ENCODE measurements around the gene TDO2. TPM values are rescaled to one million over a fixed set of nuclear protein-coding genes. Genes with fewer than 3 reads are reported as not detected.

TDO2 gene
- total and polyA plus RNA-seq, 2 donors (not counting 1 experiment from before 2014, with no cell fraction given) = 0.26 to 1.5 TPM

DNA sequence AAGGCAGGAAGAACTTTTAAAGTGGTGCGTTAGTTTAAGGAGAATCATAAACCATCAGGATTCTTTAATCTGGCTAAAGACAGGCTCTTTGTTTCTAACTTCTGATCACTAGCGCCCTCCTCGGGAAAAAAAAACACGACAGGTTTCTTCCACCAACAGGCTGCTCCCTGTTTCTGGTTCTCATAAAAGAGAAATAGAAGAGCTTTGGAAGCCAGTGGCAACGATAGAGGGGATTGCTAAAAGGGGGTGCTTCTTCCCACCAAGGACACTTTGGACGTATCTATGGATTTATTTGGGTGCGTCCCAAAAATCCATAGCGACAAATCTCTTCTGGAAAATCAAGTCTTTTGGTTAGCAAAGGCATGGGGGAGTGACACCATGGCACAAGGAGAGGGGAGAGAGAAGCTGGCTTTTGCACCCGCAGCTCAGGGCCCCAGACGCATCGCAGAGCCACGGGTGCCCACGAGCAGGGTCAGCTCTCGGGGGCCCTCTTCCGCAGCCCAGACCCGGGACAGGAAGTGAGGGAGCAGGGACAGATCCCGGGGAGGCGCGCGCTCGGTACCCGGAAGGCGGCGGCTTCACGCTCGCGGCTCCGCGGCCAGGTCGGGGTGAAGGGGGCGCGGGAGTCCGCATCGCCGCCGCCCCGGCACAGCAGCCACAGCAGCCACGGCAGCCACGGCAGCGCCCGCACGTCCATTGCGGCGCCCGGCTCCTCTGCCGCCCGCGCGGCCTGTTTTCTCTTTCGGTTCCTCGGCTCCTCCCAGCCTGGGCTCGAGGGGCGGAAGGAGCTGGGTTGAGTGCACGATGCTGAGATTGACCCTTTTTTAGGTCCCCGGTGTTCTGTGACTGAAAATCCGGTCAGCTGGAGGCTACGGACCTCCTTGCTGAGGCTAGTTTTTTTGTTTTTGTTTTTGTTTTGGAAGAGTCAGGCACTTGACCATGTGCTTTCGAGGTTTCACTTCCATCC lies 49.9 kb downstream of the TDO2 start, which contains the start of gene CTSO:
TSS of gene CTSO (minus strand) at position 716 of the 967 bp plus-strand sequence. CDS start at position 697, 19 bp downstream.
- H3K27ac ChIP-seq (ENCODE audit: insufficient read depth, low read length) = peak within 1 kb of the TSS; percentile 98
- H3K36me3 ChIP-seq (ENCODE audit: control insufficient read depth, insufficient read depth, low read length) = no peaks in the 10 kb centered on the region
- no peaks in the 10 kb centered on the region for H3K79me2 ChIP-seq (ENCODE audit: control insufficient read depth, insufficient read depth, low read length)
- H3K4me3 ChIP-seq (replicated peaks in 1 of 4; ENCODE audit: control extremely low read depth in 1 of 4, insufficient read depth in 1 of 4, low read depth in 3 of 4, low read length in 4 of 4) = peak within 1 kb of the TSS; percentile 64 to 88 (median 74)
- peaks cover 5% of the 10 kb centered on the region for H3K4me1 ChIP-seq (ENCODE audit: control insufficient read depth, extremely low read depth, insufficient read depth, low read length)
- H3K4me2 ChIP-seq (ENCODE audit: extremely low read depth, insufficient read depth, low read length) = peak within 1 kb of the TSS; percentile 95
- TF ChIP-seq CTCF (conservative IDR thresholded peaks at IDR 0.05 in 1 of 2, IDR thresholded peaks at IDR 0.05 in 1 of 2; ENCODE audit: low read depth in 1 of 2, low read length in 2 of 2) (peak; percentile 53 to 65), EZH2 (IDR thresholded peaks at IDR 0.05; ENCODE audit: low read length, missing control alignments) (no peak)
- peak; percentile 73 to 92 for DNase-seq (ENCODE audit: low read depth in 2 of 2)
- H3K27me3 ChIP-seq (ENCODE audit: control insufficient read depth, insufficient read depth, low read length) = no peaks in the 10 kb centered on the region
- H3K9me3 ChIP-seq (ENCODE audit: control insufficient read depth, insufficient read depth, low read depth, low read length) = no peaks in the 10 kb centered on the region
- peak within 1 kb of the TSS; percentile 96 for H3K9ac ChIP-seq (ENCODE audit: insufficient read depth, low read length)
- no peaks in the 10 kb centered on the region for H4K20me1 ChIP-seq (ENCODE audit: control insufficient read depth, extremely low read depth, insufficient read depth, low read length)
- H2AFZ ChIP-seq (ENCODE audit: low read length) = peak within 1 kb of the TSS; percentile 95

- Histone ChIP-seq H3K4me3 (replicated peaks in 1 of 4; ENCODE audit: control extremely low read depth in 1 of 4, insufficient read depth in 1 of 4, low read depth in 3 of 4, low read length in 4 of 4) (peak overlapping the region; percentile 62 to 78 (median 66)), H4K20me1 (ENCODE audit: control insufficient read depth, extremely low read depth, insufficient read depth, low read length) (no peaks in the 10 kb centered on the region), H3K36me3 (ENCODE audit: control insufficient read depth, insufficient read depth, low read length) (no peaks in the 10 kb centered on the region), H3K27me3 (ENCODE audit: control insufficient read depth, insufficient read depth, low read length) (no peaks in the 10 kb centered on the region), H3K4me2 (ENCODE audit: extremely low read depth, insufficient read depth, low read length) (peak overlapping the region; percentile 21), H3K9me3 (ENCODE audit: control insufficient read depth, insufficient read depth, low read depth, low read length) (no peaks in the 10 kb centered on the region), H3K79me2 (ENCODE audit: control insufficient read depth, insufficient read depth, low read length) (no peaks in the 10 kb centered on the region), H2AFZ (ENCODE audit: low read length) (peak overlapping the region; percentile 95), H3K4me1 (ENCODE audit: control insufficient read depth, extremely low read depth, insufficient read depth, low read length) (peaks cover 5% of the 10 kb centered on the region), H3K27ac (ENCODE audit: insufficient read depth, low read length) (peak overlapping the region; percentile 98), H3K9ac (ENCODE audit: insufficient read depth, low read length) (peak overlapping the region; percentile 96)
- no peak for TF ChIP-seq CTCF (conservative IDR thresholded peaks at IDR 0.05 in 1 of 2, IDR thresholded peaks at IDR 0.05 in 1 of 2; ENCODE audit: low read depth in 1 of 2, low read length in 2 of 2)
- TF ChIP-seq EZH2 (IDR thresholded peaks at IDR 0.05; ENCODE audit: low read length, missing control alignments) = no peak
- peak in 1 of 2 donors; percentile 30 for DNase-seq (ENCODE audit: low read depth in 2 of 2)
Measured at GRCh38 chr4:155954118-155954685, 50.7 kb downstream of the TDO2 start.

DNA sequence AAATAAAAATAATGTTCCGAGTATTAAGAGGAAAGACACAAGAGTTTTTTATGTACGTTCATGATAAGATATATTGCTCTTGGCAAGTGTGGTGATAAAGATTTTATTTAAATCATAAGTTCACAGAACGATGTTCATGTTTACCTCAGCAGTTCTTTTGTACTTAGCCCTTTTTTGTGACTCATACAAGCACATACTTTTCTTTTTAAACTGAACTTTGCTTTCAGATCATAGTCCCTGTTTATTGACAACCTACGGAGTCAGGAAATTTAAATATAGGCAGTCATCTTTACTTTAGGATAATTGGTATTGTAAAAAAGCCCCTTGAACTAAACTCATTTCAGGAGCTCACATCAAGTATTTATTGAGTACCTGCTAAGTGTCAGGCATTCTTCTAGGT lies 51.4 kb downstream of the TDO2 start:
- Histone ChIP-seq H4K20me1 (ENCODE audit: control insufficient read depth, extremely low read depth, insufficient read depth, low read length) (no peaks in the 10 kb centered on the region), H3K27ac (ENCODE audit: insufficient read depth, low read length) (no peak overlapping the region), H3K27me3 (ENCODE audit: control insufficient read depth, insufficient read depth, low read length) (no peaks in the 10 kb centered on the region), H3K4me3 (replicated peaks in 1 of 4; ENCODE audit: control extremely low read depth in 1 of 4, insufficient read depth in 1 of 4, low read depth in 3 of 4, low read length in 4 of 4) (no peak overlapping the region), H3K4me2 (ENCODE audit: extremely low read depth, insufficient read depth, low read length) (no peak overlapping the region), H3K4me1 (ENCODE audit: control insufficient read depth, extremely low read depth, insufficient read depth, low read length) (peaks cover 5% of the 10 kb centered on the region), H3K79me2 (ENCODE audit: control insufficient read depth, insufficient read depth, low read length) (no peaks in the 10 kb centered on the region), H3K9me3 (ENCODE audit: control insufficient read depth, insufficient read depth, low read depth, low read length) (no peaks in the 10 kb centered on the region), H3K36me3 (ENCODE audit: control insufficient read depth, insufficient read depth, low read length) (no peaks in the 10 kb centered on the region), H2AFZ (ENCODE audit: low read length) (no peak overlapping the region), H3K9ac (ENCODE audit: insufficient read depth, low read length) (no peak overlapping the region)
- DNase-seq (ENCODE audit: low read depth in 2 of 2) = peak in 1 of 2 donors; percentile 18
- TF ChIP-seq EZH2 (IDR thresholded peaks at IDR 0.05; ENCODE audit: low read length, missing control alignments) (no peak), CTCF (conservative IDR thresholded peaks at IDR 0.05 in 1 of 2, IDR thresholded peaks at IDR 0.05 in 1 of 2; ENCODE audit: low read depth in 1 of 2, low read length in 2 of 2) (no peak)

All from fibroblast of lung (primary cell).